Neural progenitor cell (in vitro differentiated cells): Measurements from ENCODE around the gene EMC7.

Experiments used
- EZH2 ChIP-seq: fragments of 200-600 bp; sonication (generic); IDR thresholded peaks from 2 replicates; pipeline ENCODE4 v1.6.1; 2017; ENCODE audit warnings: antibody characterized with exemption, mild to moderate bottlenecking, moderate library complexity
- TF ChIP-seq, protein P1 (sequence below): fragments of 200-600 bp; sonication (generic); IDR thresholded peaks from 2 replicates; pipeline ENCODE4 v1.5.1; 2017; ENCODE audit warnings: antibody characterized with exemption, mild to moderate bottlenecking

DNA sequence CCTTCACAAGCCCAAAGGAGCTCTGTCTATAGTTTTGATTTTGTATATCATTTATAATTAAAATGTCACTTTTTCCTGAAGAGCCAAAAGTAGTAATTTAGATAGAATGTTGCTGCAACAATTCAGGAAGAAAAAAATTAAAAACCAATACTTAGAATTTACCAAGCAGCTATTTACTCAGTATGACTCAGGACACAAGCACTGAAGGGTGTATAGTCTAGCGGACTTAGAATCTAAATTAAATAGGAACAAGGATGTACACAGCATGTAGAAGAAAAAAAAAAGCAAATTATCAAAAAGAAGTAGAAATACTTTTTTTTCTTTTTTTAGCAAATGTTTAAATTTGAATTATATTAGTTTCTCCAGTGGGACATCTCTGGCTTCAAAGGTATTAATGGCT is 31.8 kb upstream of the EMC7 start:
- no peak for TF ChIP-seq EZH2
- TF ChIP-seq, protein P1, sequence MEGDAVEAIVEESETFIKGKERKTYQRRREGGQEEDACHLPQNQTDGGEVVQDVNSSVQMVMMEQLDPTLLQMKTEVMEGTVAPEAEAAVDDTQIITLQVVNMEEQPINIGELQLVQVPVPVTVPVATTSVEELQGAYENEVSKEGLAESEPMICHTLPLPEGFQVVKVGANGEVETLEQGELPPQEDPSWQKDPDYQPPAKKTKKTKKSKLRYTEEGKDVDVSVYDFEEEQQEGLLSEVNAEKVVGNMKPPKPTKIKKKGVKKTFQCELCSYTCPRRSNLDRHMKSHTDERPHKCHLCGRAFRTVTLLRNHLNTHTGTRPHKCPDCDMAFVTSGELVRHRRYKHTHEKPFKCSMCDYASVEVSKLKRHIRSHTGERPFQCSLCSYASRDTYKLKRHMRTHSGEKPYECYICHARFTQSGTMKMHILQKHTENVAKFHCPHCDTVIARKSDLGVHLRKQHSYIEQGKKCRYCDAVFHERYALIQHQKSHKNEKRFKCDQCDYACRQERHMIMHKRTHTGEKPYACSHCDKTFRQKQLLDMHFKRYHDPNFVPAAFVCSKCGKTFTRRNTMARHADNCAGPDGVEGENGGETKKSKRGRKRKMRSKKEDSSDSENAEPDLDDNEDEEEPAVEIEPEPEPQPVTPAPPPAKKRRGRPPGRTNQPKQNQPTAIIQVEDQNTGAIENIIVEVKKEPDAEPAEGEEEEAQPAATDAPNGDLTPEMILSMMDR, result no peak
